Measurements from ENCODE around the gene ZNF492.

Gene ZNF492

DNA sequence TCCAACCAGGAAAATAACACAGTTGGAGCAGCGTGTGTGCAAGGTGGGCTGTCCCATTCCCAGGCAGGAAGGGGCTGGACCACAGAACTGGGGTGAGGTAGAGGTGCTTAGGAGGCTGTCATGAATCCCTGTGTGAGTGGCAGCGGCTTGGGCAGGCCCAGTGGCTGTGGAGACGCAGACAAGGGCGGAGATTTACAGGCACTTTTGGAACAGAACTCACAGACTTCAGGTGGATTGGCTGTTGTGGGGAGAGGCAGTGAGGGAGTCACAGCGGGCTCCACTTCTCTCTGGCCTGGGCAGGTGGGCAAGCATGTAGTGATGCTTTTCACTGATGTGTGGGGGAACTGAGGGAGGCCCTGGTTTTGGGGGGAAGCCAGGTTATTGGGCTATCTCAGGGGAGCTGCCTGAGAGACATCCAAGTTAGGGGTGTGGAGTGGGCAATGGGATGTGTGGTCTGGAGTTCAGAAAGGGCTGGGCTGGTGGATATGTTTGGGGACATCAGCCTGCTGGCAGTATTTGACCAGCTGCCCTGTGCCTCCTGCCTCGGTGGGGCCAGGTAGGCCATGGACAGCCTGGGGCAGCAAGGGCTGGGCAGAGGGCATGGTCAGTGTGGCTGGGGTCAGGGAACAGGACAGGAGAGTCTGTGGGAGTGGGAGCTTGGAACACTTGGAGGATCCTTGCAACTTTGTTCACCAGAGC, 27.0 kb upstream of the ZNF492 start:
- no peak overlapping the region for H3K4ac ChIP-seq (ENCODE audit: low read depth, low read length)

DNA sequence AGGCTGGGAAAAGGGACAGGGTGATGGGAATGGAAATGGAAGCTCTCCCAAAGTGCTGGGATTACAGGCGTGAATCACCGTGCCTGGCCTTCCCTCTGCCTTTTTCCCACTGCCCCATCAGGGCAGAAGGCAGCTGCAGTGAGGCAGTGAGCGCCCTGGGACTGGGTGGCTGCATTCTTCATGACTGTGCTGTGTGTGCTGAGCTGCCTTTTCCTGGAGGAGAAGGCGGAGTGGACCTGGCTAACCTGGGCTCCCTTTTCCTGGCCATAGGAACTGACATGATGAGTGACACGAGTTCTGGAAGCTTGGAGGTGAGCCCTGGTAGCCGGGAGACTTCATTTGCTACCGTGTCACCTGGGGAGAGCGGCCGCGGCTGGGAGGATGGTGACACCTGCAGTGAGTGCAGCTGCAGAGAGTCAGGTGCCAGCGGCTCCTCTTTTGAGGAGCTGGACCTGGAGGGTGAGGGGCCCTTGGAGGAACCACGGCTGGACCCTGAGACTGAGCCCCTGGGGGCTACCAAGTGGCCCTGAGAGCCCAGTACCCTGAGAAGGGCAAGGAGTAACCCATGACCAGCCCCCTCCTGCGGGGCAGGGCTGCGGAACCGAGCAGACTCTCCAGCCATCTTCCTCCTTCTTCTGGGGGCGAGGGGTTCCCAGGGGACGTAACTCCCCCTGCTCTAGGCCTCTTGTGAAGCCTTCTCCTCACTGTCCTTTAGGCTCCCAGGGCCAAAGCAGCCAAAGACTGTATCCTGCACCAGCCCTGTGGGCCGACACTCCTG, 26.3 kb upstream of the ZNF492 start:
- Histone ChIP-seq H3K4me3 (ENCODE audit: low read length) (no peak overlapping the region), H3K18ac (ENCODE audit: low read length) (no peak overlapping the region), H2BK15ac (replicated peaks; ENCODE audit: low read depth) (no peak overlapping the region), H3K36me3 (ENCODE audit: control insufficient read depth, insufficient read depth, low read length) (no peaks in the 10 kb centered on the region), H3K23ac (ENCODE audit: low read length) (no peak overlapping the region), H3K79me2 (ENCODE audit: control insufficient read depth, insufficient read depth, low read length) (no peaks in the 10 kb centered on the region), H3K27ac (ENCODE audit: low read depth, low read length) (no peak overlapping the region), H3K4me1 (ENCODE audit: control insufficient read depth, low read depth, low read length) (no peaks in the 10 kb centered on the region), H2AK5ac (ENCODE audit: low read length) (no peak overlapping the region), H3K27me3 (ENCODE audit: insufficient read depth, low read length, poor library complexity) (no peaks in the 10 kb centered on the region), H2BK5ac (ENCODE audit: low read length) (no peak overlapping the region), H4K8ac (ENCODE audit: low read depth, low read length) (no peak overlapping the region), H3K4ac (ENCODE audit: low read depth, low read length) (no peak overlapping the region), H3K56ac (ENCODE audit: low read length) (no peak overlapping the region), H3K9ac (ENCODE audit: low read length) (no peak overlapping the region), H4K5ac (ENCODE audit: low read length) (no peak overlapping the region), H3K79me1 (ENCODE audit: low read length) (no peaks in the 10 kb centered on the region), H3K4me2 (ENCODE audit: low read length) (no peak overlapping the region), H2BK120ac (ENCODE audit: low read depth, low read length) (no peak overlapping the region)
- WGBS (ENCODE audit: extremely low coverage, insufficient coverage, low lambda C conversion rate), result no CpG with 5 or more reads among the region's 18 CpGs
- DNase-seq, result no peak

More for the DNA sequence above, 27.0 kb upstream of the ZNF492 start:
- Histone ChIP-seq H3K4me3 (ENCODE audit: low read length) (no peak overlapping the region), H3K4me1 (ENCODE audit: control insufficient read depth, low read depth, low read length) (no peaks in the 10 kb centered on the region), H2BK5ac (ENCODE audit: low read length) (no peak overlapping the region), H3K56ac (ENCODE audit: low read length) (no peak overlapping the region), H2AK5ac (ENCODE audit: low read length) (no peak overlapping the region), H3K36me3 (ENCODE audit: control insufficient read depth, insufficient read depth, low read length) (no peaks in the 10 kb centered on the region), H3K79me2 (ENCODE audit: control insufficient read depth, insufficient read depth, low read length) (no peaks in the 10 kb centered on the region), H2BK15ac (replicated peaks; ENCODE audit: low read depth) (no peak overlapping the region), H4K5ac (ENCODE audit: low read length) (no peak overlapping the region), H4K8ac (ENCODE audit: low read depth, low read length) (no peak overlapping the region), H3K9ac (ENCODE audit: low read length) (no peak overlapping the region), H3K27ac (ENCODE audit: low read depth, low read length) (no peak overlapping the region), H3K4me2 (ENCODE audit: low read length) (no peak overlapping the region), H3K27me3 (ENCODE audit: insufficient read depth, low read length, poor library complexity) (no peaks in the 10 kb centered on the region), H3K18ac (ENCODE audit: low read length) (no peak overlapping the region), H3K79me1 (ENCODE audit: low read length) (no peaks in the 10 kb centered on the region), H2BK120ac (ENCODE audit: low read depth, low read length) (no peak overlapping the region), H3K23ac (ENCODE audit: low read length) (no peak overlapping the region)
- no peak for DNase-seq
- no CpG with 5 or more reads among the region's 6 CpGs for WGBS (ENCODE audit: extremely low coverage, insufficient coverage, low lambda C conversion rate)

DNA sequence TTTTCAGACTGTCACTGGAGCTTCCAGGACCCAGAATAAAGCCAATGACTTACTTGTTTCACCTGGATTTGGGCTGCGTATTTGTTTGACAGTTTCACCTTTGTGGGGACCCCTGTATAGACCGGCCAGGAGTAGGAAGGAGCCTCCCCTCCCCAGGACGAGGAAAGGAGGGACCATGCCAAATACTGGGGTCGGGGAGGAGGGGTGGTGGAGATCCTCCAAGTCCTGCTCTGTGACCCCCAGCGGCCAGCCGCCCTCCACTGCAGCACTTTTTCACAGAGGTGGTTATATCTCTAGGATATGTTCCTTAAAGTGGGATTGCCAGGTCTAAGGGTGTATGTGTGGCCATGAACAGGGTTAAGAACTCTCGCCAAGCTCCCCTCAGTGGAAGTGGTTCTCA, 25.7 kb upstream of the ZNF492 start:
- no peak overlapping the region for H4K8ac ChIP-seq (ENCODE audit: low read depth, low read length)
- H2BK15ac ChIP-seq (replicated peaks; ENCODE audit: low read depth), result no peak overlapping the region
- no peak overlapping the region for H3K9ac ChIP-seq (ENCODE audit: low read length)
- H2BK120ac ChIP-seq (ENCODE audit: low read depth, low read length), result no peak overlapping the region
- no peaks in the 10 kb centered on the region for H3K4me1 ChIP-seq (ENCODE audit: control insufficient read depth, low read depth, low read length)
- H2BK5ac ChIP-seq (ENCODE audit: low read length), result no peak overlapping the region
- no peaks in the 10 kb centered on the region for H3K36me3 ChIP-seq (ENCODE audit: control insufficient read depth, insufficient read depth, low read length)
- H3K27me3 ChIP-seq (ENCODE audit: insufficient read depth, low read length, poor library complexity), result no peaks in the 10 kb centered on the region
- H4K5ac ChIP-seq (ENCODE audit: low read length), result no peak overlapping the region
- H3K23ac ChIP-seq (ENCODE audit: low read length), result no peak overlapping the region
- no peak overlapping the region for H3K56ac ChIP-seq (ENCODE audit: low read length)
- H3K18ac ChIP-seq (ENCODE audit: low read length), result no peak overlapping the region
- H3K79me1 ChIP-seq (ENCODE audit: low read length), result no peaks in the 10 kb centered on the region
- WGBS (ENCODE audit: extremely low coverage, insufficient coverage, low lambda C conversion rate), result no CpG with 5 or more reads among the region's 7 CpGs
- no peak overlapping the region for H2AK5ac ChIP-seq (ENCODE audit: low read length)
- H3K4me3 ChIP-seq (ENCODE audit: low read length), result no peak overlapping the region
- no peak overlapping the region for H3K27ac ChIP-seq (ENCODE audit: low read depth, low read length)
- H3K4me2 ChIP-seq (ENCODE audit: low read length), result no peak overlapping the region
- DNase-seq, result no peak
- H3K79me2 ChIP-seq (ENCODE audit: control insufficient read depth, insufficient read depth, low read length), result no peaks in the 10 kb centered on the region
- H3K4ac ChIP-seq (ENCODE audit: low read depth, low read length), result no peak overlapping the region

DNA sequence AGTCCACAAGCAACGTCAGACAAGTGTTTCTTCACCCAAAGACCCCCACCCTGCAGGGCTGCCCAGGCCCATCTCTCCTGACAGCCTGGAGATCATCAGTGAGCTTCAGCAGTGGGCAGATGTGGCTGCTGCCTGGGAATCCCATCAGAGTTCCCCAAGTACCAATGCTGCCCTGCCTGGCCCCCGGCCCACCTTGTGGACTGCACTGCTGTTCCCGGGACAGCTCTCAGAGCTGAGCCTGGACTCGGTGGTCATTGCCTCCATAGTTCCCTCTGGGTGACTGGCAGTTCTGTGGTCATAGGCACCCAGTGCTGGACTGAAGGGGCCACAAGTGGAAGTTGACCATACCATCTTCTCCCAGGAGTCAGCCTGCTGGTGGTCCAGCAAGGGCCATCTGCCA, 24.5 kb upstream of the ZNF492 start:
- Histone ChIP-seq H3K4me1 (ENCODE audit: control insufficient read depth, low read depth, low read length) (no peaks in the 10 kb centered on the region), H3K36me3 (ENCODE audit: control insufficient read depth, insufficient read depth, low read length) (no peaks in the 10 kb centered on the region), H3K27ac (ENCODE audit: low read depth, low read length) (no peak overlapping the region), H2BK5ac (ENCODE audit: low read length) (no peak overlapping the region), H3K9ac (ENCODE audit: low read length) (no peak overlapping the region), H3K27me3 (ENCODE audit: insufficient read depth, low read length, poor library complexity) (no peaks in the 10 kb centered on the region), H2AK5ac (ENCODE audit: low read length) (no peak overlapping the region), H4K5ac (ENCODE audit: low read length) (no peak overlapping the region), H3K79me1 (ENCODE audit: low read length) (no peaks in the 10 kb centered on the region), H3K4me3 (ENCODE audit: low read length) (no peak overlapping the region), H3K23ac (ENCODE audit: low read length) (no peak overlapping the region), H2BK120ac (ENCODE audit: low read depth, low read length) (no peak overlapping the region), H3K4ac (ENCODE audit: low read depth, low read length) (no peak overlapping the region), H2BK15ac (replicated peaks; ENCODE audit: low read depth) (no peak overlapping the region), H3K56ac (ENCODE audit: low read length) (no peak overlapping the region), H3K18ac (ENCODE audit: low read length) (no peak overlapping the region), H3K79me2 (ENCODE audit: control insufficient read depth, insufficient read depth, low read length) (no peaks in the 10 kb centered on the region), H4K8ac (ENCODE audit: low read depth, low read length) (no peak overlapping the region), H3K4me2 (ENCODE audit: low read length) (no peak overlapping the region)
- DNase-seq, result no peak
- WGBS (ENCODE audit: extremely low coverage, insufficient coverage, low lambda C conversion rate), result no CpG with 5 or more reads among the region's 4 CpGs

DNA sequence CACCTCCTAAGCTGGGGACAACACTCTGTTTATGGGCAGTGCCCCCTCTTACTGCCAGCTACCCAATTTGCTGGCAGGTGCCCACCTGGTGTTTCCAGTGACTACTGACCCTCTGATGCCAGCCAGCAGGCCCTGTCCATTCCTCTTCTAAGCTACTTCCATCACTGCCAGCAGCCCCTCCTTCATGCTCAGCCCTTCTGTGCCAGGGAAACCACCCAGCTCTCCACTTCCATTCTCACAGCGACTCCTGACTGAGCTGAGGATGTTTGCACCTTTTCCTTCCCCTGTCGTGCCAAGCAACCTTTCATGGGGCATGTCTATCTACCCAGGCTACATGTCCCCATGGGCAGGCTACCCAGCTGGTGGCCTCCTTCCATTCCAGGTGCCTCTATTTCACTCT, 24.0 kb upstream of the ZNF492 start:
- Histone ChIP-seq H3K23ac (ENCODE audit: low read length) (no peak overlapping the region), H2AK5ac (ENCODE audit: low read length) (no peak overlapping the region), H4K5ac (ENCODE audit: low read length) (no peak overlapping the region), H3K4me3 (ENCODE audit: low read length) (no peak overlapping the region), H3K9ac (ENCODE audit: low read length) (no peak overlapping the region), H3K4me2 (ENCODE audit: low read length) (no peak overlapping the region), H3K79me2 (ENCODE audit: control insufficient read depth, insufficient read depth, low read length) (no peaks in the 10 kb centered on the region), H2BK15ac (replicated peaks; ENCODE audit: low read depth) (no peak overlapping the region), H3K27ac (ENCODE audit: low read depth, low read length) (no peak overlapping the region), H3K4ac (ENCODE audit: low read depth, low read length) (no peak overlapping the region), H3K18ac (ENCODE audit: low read length) (no peak overlapping the region), H3K56ac (ENCODE audit: low read length) (no peak overlapping the region), H3K4me1 (ENCODE audit: control insufficient read depth, low read depth, low read length) (no peaks in the 10 kb centered on the region), H2BK5ac (ENCODE audit: low read length) (no peak overlapping the region), H3K79me1 (ENCODE audit: low read length) (no peaks in the 10 kb centered on the region), H4K8ac (ENCODE audit: low read depth, low read length) (no peak overlapping the region), H3K27me3 (ENCODE audit: insufficient read depth, low read length, poor library complexity) (no peaks in the 10 kb centered on the region), H3K36me3 (ENCODE audit: control insufficient read depth, insufficient read depth, low read length) (no peaks in the 10 kb centered on the region), H2BK120ac (ENCODE audit: low read depth, low read length) (no peak overlapping the region)
- no CpG with 5 or more reads among the region's 2 CpGs for WGBS (ENCODE audit: extremely low coverage, insufficient coverage, low lambda C conversion rate)
- DNase-seq, result no peak
